SU-DHL-6 (cell line): ENCODE measurements around the gene MFAP5.

Source experiments
- H2AFZ ChIP-seq: fragments of 200-600 bp; sonication (generic); 2 replicates; pipeline ENCODE4 v1.6.1; 2014; ENCODE audit warnings: low read depth, mild to moderate bottlenecking, moderate library complexity, mixed read lengths, antibody characterized with exemption, low read length; ENCODE audit not compliant: severe bottlenecking
- H3F3A ChIP-seq: fragments of 200-600 bp; shearing (Covaris generic); 2 replicates; pipeline ENCODE4 v1.6.0; 2016; ENCODE audit warnings: antibody characterized with exemption, mild to moderate bottlenecking; ENCODE audit not compliant: insufficient read depth
- H3K27ac ChIP-seq: fragments of 200-600 bp; sonication (generic); 2 replicates; pipeline ENCODE4 v1.5.1; 2016; ENCODE audit warnings: low read depth, mild to moderate bottlenecking, low read length, moderate library complexity, mixed read lengths
- H3K27me3 ChIP-seq: fragments of 200-600 bp; sonication (generic), shearing (Covaris generic); 2 replicates; pipeline ENCODE4 v1.6.0; 2014; ENCODE audit warnings: mild to moderate bottlenecking, low read length
- H3K36me3 ChIP-seq: fragments of 200-600 bp; sonication (generic); 2 replicates; pipeline ENCODE4 v1.6.1; 2014; ENCODE audit warnings: mild to moderate bottlenecking, low read length, mixed read lengths
- H3K4me2 ChIP-seq: fragments of 300-600, 200-600 bp; shearing (Covaris generic), sonication (generic); 2 replicates; pipeline ENCODE4 v1.6.0; 2014; ENCODE audit warnings: low read length, low read depth, mild to moderate bottlenecking; ENCODE audit not compliant: poor library complexity, severe bottlenecking
- H3K4me3 ChIP-seq: fragments of 200-600 bp; sonication (generic); 2 replicates; pipeline ENCODE4 v1.5.1; 2014; ENCODE audit warnings: antibody characterized with exemption, low read length, mild to moderate bottlenecking, mixed read lengths; ENCODE audit not compliant: insufficient read depth, poor library complexity, severe bottlenecking
- H3K79me2 ChIP-seq: fragments of 200-600 bp; sonication (generic); 2 replicates; pipeline ENCODE4 v1.6.1; 2014; ENCODE audit warnings: mild to moderate bottlenecking, low read length, moderate library complexity; ENCODE audit not compliant: insufficient read depth
- H3K9ac ChIP-seq: fragments of 200-600 bp; sonication (generic); 2 replicates; pipeline ENCODE4 v1.7.0; 2014; ENCODE audit warnings: mild to moderate bottlenecking, low read length
- H3K9me2 ChIP-seq: fragments of 200-600 bp; sonication (generic); replicated peaks from 2 replicates; pipeline ENCODE4 v1.6.1; 2014; ENCODE audit warnings: low read length; ENCODE audit not compliant: insufficient read depth
- H3K9me3 ChIP-seq: fragments of 200-600 bp; sonication (generic); 2 replicates; pipeline ENCODE4 v1.6.1; 2014; ENCODE audit warnings: low read length, mixed read lengths; ENCODE audit not compliant: insufficient read depth
- H4K20me1 ChIP-seq: fragments of 200-600 bp; sonication (generic); 2 replicates; pipeline ENCODE4 v1.6.1; 2014; ENCODE audit warnings: low read depth, mild to moderate bottlenecking, antibody characterized with exemption, low read length, moderate library complexity, mixed read lengths
- CTCF ChIP-seq: fragments of 200-600 bp; sonication (generic); IDR thresholded peaks from one replicate; pipeline ENCODE4 v1.5.1; 2017; ENCODE audit warnings: antibody characterized with exemption, mild to moderate bottlenecking, low read length, moderate library complexity; ENCODE audit not compliant: insufficient read depth, poor library complexity, severe bottlenecking
- EZH2phosphoT487 ChIP-seq: fragments of 200-600 bp; sonication (generic), shearing (Covaris generic); conservative IDR thresholded peaks from 2 replicates; pipeline ENCODE4 v1.6.1; 2018; ENCODE audit warnings: mild to moderate bottlenecking, antibody characterized with exemption, low read length, moderate library complexity, mixed read lengths

Gene MFAP5

GRCh38 chr12:8687846-8688601 is 25.4 kb upstream of the MFAP5 start:
- no peaks in the 10 kb centered on the region for H3K9me3 ChIP-seq
- H3K27me3 ChIP-seq, result no peaks in the 10 kb centered on the region
- no peak overlapping the region for H3K4me3 ChIP-seq
- no peak overlapping the region for H3K4me2 ChIP-seq
- no peaks in the 10 kb centered on the region for H3K9me2 ChIP-seq
- no peak overlapping the region for H2AFZ ChIP-seq
- H3K27ac ChIP-seq, result no peak overlapping the region
- H3K36me3 ChIP-seq, result no peaks in the 10 kb centered on the region
- no peak for TF ChIP-seq CTCF
- TF ChIP-seq EZH2phosphoT487, result no peak
- no peak overlapping the region for H3K9ac ChIP-seq
- no peaks in the 10 kb centered on the region for H4K20me1 ChIP-seq
- H3K79me2 ChIP-seq, result no peaks in the 10 kb centered on the region
- no peaks in the 10 kb centered on the region for H3F3A ChIP-seq

- Histone ChIP-seq H3K36me3 (no peaks in the 10 kb centered on the region), H3K4me3 (no peak overlapping the region), H3K79me2 (no peaks in the 10 kb centered on the region), H4K20me1 (no peaks in the 10 kb centered on the region), H3K27me3 (no peaks in the 10 kb centered on the region), H3K9ac (no peak overlapping the region), H3K27ac (no peak overlapping the region), H3K9me2 (no peaks in the 10 kb centered on the region), H3K4me2 (no peak overlapping the region), H3K9me3 (no peaks in the 10 kb centered on the region), H2AFZ (no peak overlapping the region), H3F3A (no peaks in the 10 kb centered on the region)
- no peak for TF ChIP-seq EZH2phosphoT487
- TF ChIP-seq CTCF, result no peak
These were observed 22.4 kb upstream of the MFAP5 start for GRCh38 chr12:8685051-8685450.

GRCh38 chr12:8681129-8681884 is 18.7 kb upstream of the MFAP5 start:
- H3K36me3 ChIP-seq, result no peaks in the 10 kb centered on the region
- peak overlapping the region; percentile 68 for H2AFZ ChIP-seq
- H3K27me3 ChIP-seq, result no peaks in the 10 kb centered on the region
- TF ChIP-seq CTCF (no peak), EZH2phosphoT487 (no peak)
- H3K9me3 ChIP-seq, result no peaks in the 10 kb centered on the region
- H3K27ac ChIP-seq, result no peak overlapping the region
- no peak overlapping the region for H3K4me2 ChIP-seq
- no peaks in the 10 kb centered on the region for H3K9me2 ChIP-seq
- H4K20me1 ChIP-seq, result no peaks in the 10 kb centered on the region
- no peak overlapping the region for H3K4me3 ChIP-seq
- H3F3A ChIP-seq, result no peaks in the 10 kb centered on the region
- H3K9ac ChIP-seq, result peak overlapping the region; percentile 18; the same call in 1 of the 2 replicates
- H3K79me2 ChIP-seq, result no peaks in the 10 kb centered on the region
